Smooth muscle cell (in vitro differentiated cells): ENCODE data around the gene HMCN2. TPM values are rescaled to one million over a fixed set of nuclear protein-coding genes. Genes with fewer than 3 reads are reported as not detected.

Experiments
- DNase-seq: peaks from one replicate; lab custom pipeline; 2025; ENCODE audit not compliant: unreplicated experiment; lab: John Stamatoyannopoulos, UW
- H2AFZ ChIP-seq: fragments of 200-600 bp; sonication (generic); 2 replicates; pipeline ENCODE4 v1.6.0; 2016; ENCODE audit warnings: antibody characterized with exemption, low read depth, mild to moderate bottlenecking
- H3F3A ChIP-seq: fragments of 200-600 bp; sonication (generic); 2 replicates; pipeline ENCODE4 v1.6.0; 2017; ENCODE audit warnings: antibody characterized with exemption, low read depth
- H3K27ac ChIP-seq: fragments of 200-600 bp; sonication (generic); 2 replicates; pipeline ENCODE4 v1.5.1; 2016; ENCODE audit warnings: low read depth, mild to moderate bottlenecking
- H3K27me3 ChIP-seq: fragments of 200-600 bp; sonication (generic); 2 replicates; pipeline ENCODE4 v1.6.1; 2016; ENCODE audit warnings: low read depth, mild to moderate bottlenecking
- H3K36me3 ChIP-seq: fragments of 200-600 bp; sonication (generic); 2 replicates; pipeline ENCODE4 v1.5.1; 2016; ENCODE audit warnings: low read depth
- H3K4me1 ChIP-seq: fragments of 200-600 bp; sonication (generic); 2 replicates; pipeline ENCODE4 v1.5.1; 2016; ENCODE audit warnings: low read depth
- H3K4me2 ChIP-seq: fragments of 200-600 bp; sonication (generic); 2 replicates; pipeline ENCODE4 v1.6.0; 2016; ENCODE audit warnings: mild to moderate bottlenecking
- H3K4me3 ChIP-seq: fragments of 200-600 bp; sonication (generic); 2 replicates; pipeline ENCODE4 v1.5.1; 2016; ENCODE audit warnings: mild to moderate bottlenecking
- H3K79me2 ChIP-seq: fragments of 200-600 bp; sonication (generic); 2 replicates; pipeline ENCODE4 v1.6.0; 2016; ENCODE audit warnings: low read depth, mild to moderate bottlenecking
- H3K9ac ChIP-seq: fragments of 200-600 bp; sonication (generic); 2 replicates; pipeline ENCODE4 v1.6.0; 2016; ENCODE audit warnings: low read depth
- H3K9me3 ChIP-seq: fragments of 200-600 bp; sonication (generic); replicated peaks from 2 replicates; pipeline ENCODE4 v1.5.1; 2016; ENCODE audit warnings: low read depth
- H4K20me1 ChIP-seq: fragments of 200-600 bp; sonication (generic); 2 replicates; pipeline ENCODE4 v1.6.0; 2016; ENCODE audit warnings: low read depth
- CTCF ChIP-seq: fragments of 200-600 bp; sonication (generic); IDR thresholded peaks from 2 replicates; pipeline ENCODE4 v1.5.1; 2017; ENCODE audit warnings: borderline replicate concordance, mild to moderate bottlenecking, antibody characterized with exemption; ENCODE audit not compliant: insufficient read depth, poor library complexity, severe bottlenecking
- WGBS: methylation state at CpG from one replicate; pipeline ENCODE4 v1.1.7; 2016; ENCODE audit warnings: low lambda C conversion rate; 5-methylcytosine and 5-hydroxymethylcytosine counted together
- polyA plus RNA-seq: library from polyadenylated mRNA; unstranded; fragments of >200 nt; fragmentation: Nextera tagmentation; extraction: Ambion mirVana; gene quantifications from 2 replicates; pipeline ENCODE4 v1.2.1, GENCODE V29; 2016
- total RNA-seq: library from RNA; depleted of rRNA; stranded (reverse); fragments of >200 nt; gene quantifications from 2 replicates; pipeline ENCODE4 v1.2.3, GENCODE V29; 2014

The HMCN2 gene
- total and polyA plus RNA-seq, 2 experiments from 2014 or later: under 0.01 TPM; not detected in 1

GRCh38 chr9:130240410-130241197 is 25.0 kb upstream of the HMCN2 start:
- H3K27me3 ChIP-seq: no peaks in the 10 kb centered on the region
- H4K20me1 ChIP-seq: peaks cover 7% of the 10 kb centered on the region
- TF ChIP-seq CTCF: no peak
- no peak overlapping the region for H3K27ac ChIP-seq
- H3F3A ChIP-seq: no peaks in the 10 kb centered on the region
- no peak overlapping the region for H3K9ac ChIP-seq
- no peaks in the 10 kb centered on the region for H3K79me2 ChIP-seq
- peak overlapping the region; percentile 7 for H3K4me2 ChIP-seq
- H3K9me3 ChIP-seq: no peaks in the 10 kb centered on the region
- no peak overlapping the region for H3K4me3 ChIP-seq
- no peak for DNase-seq
- peak overlapping the region; percentile 7 for H2AFZ ChIP-seq
- H3K36me3 ChIP-seq: no peaks in the 10 kb centered on the region
- WGBS: 81% methylated on average over 5 of the region's 5 CpGs
- H3K4me1 ChIP-seq: peaks cover 3% of the 10 kb centered on the region

GRCh38 chr9:130241198-130241535 is 24.4 kb upstream of the HMCN2 start:
- peaks cover 3% of the 10 kb centered on the region for H3K4me1 ChIP-seq
- no peaks in the 10 kb centered on the region for H3K36me3 ChIP-seq
- no peak overlapping the region for H3K4me2 ChIP-seq
- H3K9me3 ChIP-seq: no peaks in the 10 kb centered on the region
- H3K27me3 ChIP-seq: no peaks in the 10 kb centered on the region
- no peak for DNase-seq
- no peaks in the 10 kb centered on the region for H3F3A ChIP-seq
- no peaks in the 10 kb centered on the region for H3K79me2 ChIP-seq
- no peak overlapping the region for H2AFZ ChIP-seq
- no peak for TF ChIP-seq CTCF
- H3K27ac ChIP-seq: no peak overlapping the region
- no peak overlapping the region for H3K9ac ChIP-seq
- peaks cover 3% of the 10 kb centered on the region for H4K20me1 ChIP-seq
- H3K4me3 ChIP-seq: no peak overlapping the region
- WGBS: 95% methylated on average over 1 of the region's 1 CpG

GRCh38 chr9:130242270-130243014 is 23.1 kb upstream of the HMCN2 start:
- H3K9me3 ChIP-seq: no peaks in the 10 kb centered on the region
- H3K4me3 ChIP-seq: no peak overlapping the region
- H3K4me2 ChIP-seq: peak overlapping the region; percentile 82
- TF ChIP-seq CTCF: no peak
- H4K20me1 ChIP-seq: no peaks in the 10 kb centered on the region
- no peaks in the 10 kb centered on the region for H3K36me3 ChIP-seq
- 86% methylated on average over 11 of the region's 11 CpGs for WGBS
- no peak for DNase-seq
- H3F3A ChIP-seq: no peaks in the 10 kb centered on the region
- H3K4me1 ChIP-seq: peaks cover 3% of the 10 kb centered on the region
- H3K27me3 ChIP-seq: no peaks in the 10 kb centered on the region
- no peak overlapping the region for H2AFZ ChIP-seq
- H3K27ac ChIP-seq: no peak overlapping the region
- H3K79me2 ChIP-seq: no peaks in the 10 kb centered on the region
- no peak overlapping the region for H3K9ac ChIP-seq
